Renal pelvis (tissue), 12 donors: ENCODE data around the gene PEF1. TPM values are rescaled to one million over a fixed set of nuclear protein-coding genes. Genes with fewer than 3 reads are reported as not detected.

Experiments
- DNase-seq: peaks from one replicate; pipeline ENCODE4 v3.0.0-alpha.2; 2013
- long read RNA-seq, 16 experiments: transcript quantifications; one replicate each; lab custom pipeline, GENCODE V29; 2026
- polyA plus RNA-seq, 3 donors: library from polyadenylated mRNA; unstranded; fragments of 120-200 nt; gene quantifications; one replicate each; pipeline ENCODE4 v1.2.1, GENCODE V29; 2013; ENCODE audit not compliant: insufficient read length in 3 of 3

PEF1 gene, protein sequence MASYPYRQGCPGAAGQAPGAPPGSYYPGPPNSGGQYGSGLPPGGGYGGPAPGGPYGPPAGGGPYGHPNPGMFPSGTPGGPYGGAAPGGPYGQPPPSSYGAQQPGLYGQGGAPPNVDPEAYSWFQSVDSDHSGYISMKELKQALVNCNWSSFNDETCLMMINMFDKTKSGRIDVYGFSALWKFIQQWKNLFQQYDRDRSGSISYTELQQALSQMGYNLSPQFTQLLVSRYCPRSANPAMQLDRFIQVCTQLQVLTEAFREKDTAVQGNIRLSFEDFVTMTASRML
- 10 to 100 TPM; 77.2 to 81.4 (median 79.1) TPM for polyA plus RNA-seq
- long read RNA-seq, donor 1, transcript PEF1-201 (5 exons, 1,629 nt) = major isoform, 31 of 31 reads
- long read RNA-seq, donor 1, partial matches to known transcripts = 0 of 31 reads
- long read RNA-seq, donor 1, other reads (novel, unspliced or antisense) = 0 of 31 reads
- long read RNA-seq, donor 2, transcript PEF1-201 (5 exons, 1,629 nt) = major isoform, 42 of 54 reads
- long read RNA-seq, donor 2, partial matches to known transcripts = 11 of 54 reads
- long read RNA-seq, donor 2, other reads (novel, unspliced or antisense) = 0 of 54 reads
- long read RNA-seq, donor 3, transcript PEF1-201 (5 exons, 1,629 nt) = major isoform, 40 of 52 reads
- long read RNA-seq, donor 3, partial matches to known transcripts = 10 of 52 reads
- long read RNA-seq, donor 3, other reads (novel, unspliced or antisense) = 0 of 52 reads
- long read RNA-seq, donor 4, transcript PEF1-201 (5 exons, 1,629 nt) = major isoform, 35 of 51 reads
- long read RNA-seq, donor 4, partial matches to known transcripts = 14 of 51 reads
- long read RNA-seq, donor 4, other reads (novel, unspliced or antisense) = 0 of 51 reads
- long read RNA-seq, donor 5, transcript PEF1-201 (5 exons, 1,629 nt) = major isoform, 25 of 25 reads
- long read RNA-seq, donor 5, partial matches to known transcripts = 0 of 25 reads
- long read RNA-seq, donor 5, other reads (novel, unspliced or antisense) = 0 of 25 reads
- long read RNA-seq, donor 6, transcript PEF1-201 (5 exons, 1,629 nt) = major isoform, 15 of 15 reads
- long read RNA-seq, donor 6, partial matches to known transcripts = 0 of 15 reads
- long read RNA-seq, donor 6, other reads (novel, unspliced or antisense) = 0 of 15 reads
- long read RNA-seq, donor 7, transcript PEF1-201 (5 exons, 1,629 nt) = major isoform, 42 of 54 reads
- long read RNA-seq, donor 7, partial matches to known transcripts = 9 of 54 reads
- long read RNA-seq, donor 7, other reads (novel, unspliced or antisense) = 0 of 54 reads
- long read RNA-seq, donor 8, transcript PEF1-201 (5 exons, 1,629 nt) = major isoform, 11 of 12 reads
- long read RNA-seq, donor 8, partial matches to known transcripts = 0 of 12 reads
- long read RNA-seq, donor 8, other reads (novel, unspliced or antisense) = 0 of 12 reads
- long read RNA-seq, donor 9, transcript PEF1-201 (5 exons, 1,629 nt) = major isoform, 54 of 55 reads
- long read RNA-seq, donor 9, partial matches to known transcripts = 0 of 55 reads
- long read RNA-seq, donor 9, other reads (novel, unspliced or antisense) = 0 of 55 reads
- long read RNA-seq, donor 10, transcript PEF1-201 (5 exons, 1,629 nt) = major isoform, 24 of 50 reads
- long read RNA-seq, donor 10, partial matches to known transcripts = 25 of 50 reads
- long read RNA-seq, donor 10, other reads (novel, unspliced or antisense) = 0 of 50 reads
- long read RNA-seq, donor 11, transcript PEF1-201 (5 exons, 1,629 nt) = major isoform, 18 of 25 reads
- long read RNA-seq, donor 11, partial matches to known transcripts = 6 of 25 reads
- long read RNA-seq, donor 11, other reads (novel, unspliced or antisense) = 0 of 25 reads
- long read RNA-seq, donor 12, transcript PEF1-201 (5 exons, 1,629 nt) = major isoform, 39 of 40 reads
- long read RNA-seq, donor 12, partial matches to known transcripts = 0 of 40 reads
- long read RNA-seq, donor 12, other reads (novel, unspliced or antisense) = 0 of 40 reads
- long read RNA-seq, donor 13, transcript PEF1-201 (5 exons, 1,629 nt) = major isoform, 16 of 29 reads
- long read RNA-seq, donor 13, partial matches to known transcripts = 13 of 29 reads
- long read RNA-seq, donor 13, other reads (novel, unspliced or antisense) = 0 of 29 reads
- long read RNA-seq, donor 14 = 0 reads
- long read RNA-seq, donor 15, transcript PEF1-201 (5 exons, 1,629 nt) = major isoform, 30 of 51 reads
- long read RNA-seq, donor 15, partial matches to known transcripts = 18 of 51 reads
- long read RNA-seq, donor 15, other reads (novel, unspliced or antisense) = 0 of 51 reads
- long read RNA-seq, donor 16, transcript PEF1-201 (5 exons, 1,629 nt) = major isoform, 53 of 54 reads
- long read RNA-seq, donor 16, partial matches to known transcripts = 0 of 54 reads
- long read RNA-seq, donor 16, other reads (novel, unspliced or antisense) = 0 of 54 reads

DNA sequence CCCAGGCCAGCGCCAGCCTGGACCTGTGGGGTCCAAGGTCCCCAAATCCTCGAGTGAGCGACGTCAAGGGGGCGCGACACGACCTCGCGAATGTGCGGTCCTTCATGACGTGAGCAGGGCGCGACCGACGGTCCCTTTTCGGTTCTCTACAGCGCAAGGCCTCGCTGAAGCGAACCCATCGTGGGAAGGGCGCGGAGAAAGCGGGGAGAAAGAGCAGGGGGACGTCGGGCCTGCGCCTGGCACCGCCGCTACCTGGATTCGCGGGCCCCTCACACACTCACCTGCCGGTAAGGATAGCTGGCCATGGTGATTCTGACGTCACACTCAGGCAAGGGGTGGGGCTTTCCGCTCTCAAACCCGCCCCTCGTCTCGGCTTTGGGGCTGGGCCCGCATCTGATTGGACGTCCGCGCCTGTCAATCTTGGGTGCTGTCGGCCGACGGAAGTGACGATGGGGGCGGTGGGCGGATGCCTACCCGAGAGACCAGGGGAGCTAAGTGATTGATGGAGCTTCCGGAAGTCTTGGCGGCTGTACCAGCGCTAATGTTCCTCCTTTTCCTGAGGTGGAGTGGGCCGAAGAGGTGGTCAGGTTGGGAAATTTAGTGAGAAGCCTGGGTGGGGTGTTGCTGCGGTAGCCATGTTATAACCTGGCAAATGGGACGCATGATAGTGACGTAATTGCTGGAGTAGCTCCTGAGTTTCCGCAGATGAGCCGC is at the start of gene PEF1:
Gene PEF1, minus strand, starts transcription at position 317 of the 714 bp plus-strand sequence. Its CDS starts 12 bp downstream, at position 305.
- peak; percentile 98 for DNase-seq

GRCh38 chr1:31693231-31693630 is 48.6 kb upstream of the PEF1 start:
- DNase-seq = no peak

DNA sequence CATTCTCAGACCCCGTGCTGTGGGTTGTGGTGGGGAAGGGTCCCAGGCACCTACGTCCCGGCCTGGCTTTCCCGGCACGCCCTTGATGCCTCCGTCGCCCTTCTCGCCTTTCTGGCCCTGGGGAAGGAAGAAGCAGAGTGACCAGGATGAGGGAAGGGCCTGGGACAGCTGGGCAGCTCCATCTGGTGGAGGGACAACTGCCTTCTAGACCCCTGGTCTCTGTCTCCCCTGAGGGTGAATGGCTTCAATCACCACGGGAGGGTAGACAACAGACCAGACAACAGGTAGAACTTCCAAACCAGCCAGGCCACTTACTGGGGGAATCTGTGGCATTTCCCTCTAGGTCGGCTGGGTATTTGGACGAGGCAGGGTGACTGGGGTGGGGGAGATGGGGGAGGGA is 47.3 kb upstream of the PEF1 start:
- DNase-seq = no peak

DNA sequence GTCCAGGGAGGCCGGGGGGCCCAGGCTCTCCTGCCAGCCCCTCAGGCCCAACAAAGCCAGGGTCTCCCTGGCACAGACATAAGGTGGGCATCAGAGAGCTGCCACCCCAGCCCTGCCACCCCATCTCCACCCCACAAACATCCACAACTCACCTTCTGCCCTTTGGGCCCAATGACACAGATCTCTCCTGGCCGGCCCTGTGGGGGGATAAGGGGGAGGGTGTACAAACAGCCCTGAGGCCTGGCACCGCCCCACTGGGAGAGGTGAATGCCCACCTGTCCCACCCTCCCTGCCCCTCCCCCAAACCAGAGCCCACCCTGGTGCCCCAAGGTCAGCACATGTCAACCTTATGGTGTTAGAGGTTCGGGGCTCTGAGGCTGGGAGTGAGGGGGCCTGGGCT is 46.8 kb upstream of the PEF1 start:
- DNase-seq = no peak

DNA sequence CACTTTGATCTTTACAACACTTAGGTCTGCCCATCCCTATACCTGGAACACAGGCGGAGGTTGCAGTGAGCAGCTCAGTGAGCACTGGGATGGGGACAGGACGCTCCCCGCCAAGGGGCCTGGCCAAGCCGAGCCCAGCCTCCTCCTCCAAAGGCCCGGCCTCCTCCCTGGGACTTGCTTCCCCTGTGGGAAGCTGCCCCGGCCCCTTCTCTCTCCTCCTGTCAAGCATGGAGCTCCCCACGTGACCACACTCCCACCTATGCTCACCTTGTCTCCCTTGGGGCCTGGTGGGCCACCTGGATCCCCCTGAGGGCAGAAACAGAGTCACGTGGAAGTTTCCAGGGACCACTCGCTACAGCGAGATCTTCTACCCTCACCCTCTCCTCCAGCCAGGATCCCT is 46.2 kb upstream of the PEF1 start:
- DNase-seq = no peak

- no peak for DNase-seq
Measured at GRCh38 chr1:31689854-31690253, 45.2 kb upstream of the PEF1 start.

DNA sequence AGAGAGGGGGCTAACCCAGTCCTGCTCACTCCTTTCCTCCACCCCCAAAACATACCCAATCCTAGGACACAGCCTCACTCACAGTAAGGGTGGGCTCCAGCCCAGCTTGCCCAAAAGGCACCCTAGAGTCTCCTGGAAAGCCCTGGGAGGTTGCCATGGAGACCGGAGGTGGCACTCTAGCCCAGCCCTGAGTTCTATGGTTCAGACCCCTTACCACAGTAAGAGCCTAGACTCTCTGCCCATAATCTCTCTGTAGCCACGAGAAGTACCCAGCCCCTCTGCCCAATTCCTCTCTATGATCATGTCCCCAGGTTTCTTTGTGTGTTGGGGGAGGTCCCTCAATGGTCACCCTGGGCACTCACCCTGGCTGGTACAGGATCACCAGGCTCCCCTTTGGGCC is 44.7 kb upstream of the PEF1 start:
- no peak for DNase-seq

DNA sequence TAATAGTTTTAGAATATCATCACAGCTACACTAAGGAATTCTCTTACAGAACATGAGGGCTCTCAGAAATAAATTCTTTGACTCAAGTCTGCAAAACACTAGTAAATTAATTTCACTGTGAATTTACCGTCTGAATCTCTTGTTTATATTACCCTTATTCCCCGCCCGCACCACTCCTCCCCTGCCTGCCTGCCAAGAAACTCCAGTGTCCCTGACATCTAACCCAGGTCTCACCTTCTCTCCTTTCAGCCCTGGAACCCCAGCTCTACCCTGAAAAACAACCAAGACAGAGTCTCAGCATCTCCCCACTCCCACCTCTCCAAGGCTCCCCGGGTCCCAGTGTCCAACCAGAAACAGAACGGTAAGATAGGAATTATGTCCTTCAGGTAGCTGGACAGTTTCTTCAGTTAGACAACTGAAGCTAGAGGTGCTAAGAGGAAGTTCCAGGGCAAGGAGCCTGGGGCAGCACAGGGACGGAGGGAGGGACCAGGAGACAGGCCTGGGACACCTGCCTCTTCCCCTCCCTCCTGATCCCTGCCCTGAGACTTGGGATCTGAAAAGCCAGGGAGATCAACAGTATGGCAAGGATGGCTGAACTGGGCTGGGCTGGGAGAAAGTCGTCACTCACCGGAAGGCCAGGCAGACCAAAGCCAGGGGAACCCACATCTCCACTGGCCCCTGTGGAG is 43.7 kb upstream of the PEF1 start:
- no peak for DNase-seq

- no peak for DNase-seq
Measured at GRCh38 chr1:31687601-31688000, 42.9 kb upstream of the PEF1 start.

DNA sequence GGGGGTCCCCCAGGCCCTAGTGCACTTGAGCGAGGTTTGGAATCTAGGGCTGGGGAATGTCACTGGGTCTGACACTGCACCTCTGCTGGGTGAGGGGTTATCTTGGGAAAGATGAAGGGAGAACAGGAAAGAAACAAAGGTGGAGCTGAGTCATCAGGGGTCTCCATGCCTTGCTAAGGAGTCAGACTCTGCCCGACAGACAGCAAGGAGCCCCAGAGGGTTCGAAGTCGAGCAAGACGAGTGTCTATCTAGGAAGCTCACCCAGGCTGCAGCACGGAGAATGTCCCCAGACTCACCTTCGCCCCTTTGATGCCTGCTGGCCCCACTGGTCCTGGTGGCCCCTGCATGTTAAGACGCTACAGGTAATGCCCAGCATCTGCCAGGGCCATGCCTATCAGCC is 41.1 kb upstream of the PEF1 start:
- no peak for DNase-seq

DNA sequence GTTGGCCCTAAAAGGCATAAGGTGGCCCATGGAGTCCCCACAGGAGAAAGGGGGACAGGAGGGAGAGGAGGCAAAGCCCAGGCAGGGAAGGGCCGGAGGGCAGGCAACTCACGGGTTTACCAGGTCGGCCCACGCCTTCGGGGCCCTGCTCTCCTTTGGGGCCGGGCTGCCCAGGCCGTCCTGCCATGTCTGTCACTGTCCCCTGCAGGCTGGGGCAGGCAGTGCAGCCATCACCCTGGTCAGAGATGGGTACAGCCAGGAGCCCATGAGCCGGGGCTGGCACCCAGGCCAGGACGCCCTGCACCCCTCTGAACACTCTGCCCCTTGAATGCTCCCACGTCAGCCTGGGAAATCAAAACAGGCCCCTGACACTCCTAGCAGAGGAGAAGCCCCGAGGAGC is 39.3 kb upstream of the PEF1 start:
- DNase-seq = no peak

- DNase-seq = no peak
Measured at GRCh38 chr1:31681415-31681814, 36.7 kb upstream of the PEF1 start.

DNA sequence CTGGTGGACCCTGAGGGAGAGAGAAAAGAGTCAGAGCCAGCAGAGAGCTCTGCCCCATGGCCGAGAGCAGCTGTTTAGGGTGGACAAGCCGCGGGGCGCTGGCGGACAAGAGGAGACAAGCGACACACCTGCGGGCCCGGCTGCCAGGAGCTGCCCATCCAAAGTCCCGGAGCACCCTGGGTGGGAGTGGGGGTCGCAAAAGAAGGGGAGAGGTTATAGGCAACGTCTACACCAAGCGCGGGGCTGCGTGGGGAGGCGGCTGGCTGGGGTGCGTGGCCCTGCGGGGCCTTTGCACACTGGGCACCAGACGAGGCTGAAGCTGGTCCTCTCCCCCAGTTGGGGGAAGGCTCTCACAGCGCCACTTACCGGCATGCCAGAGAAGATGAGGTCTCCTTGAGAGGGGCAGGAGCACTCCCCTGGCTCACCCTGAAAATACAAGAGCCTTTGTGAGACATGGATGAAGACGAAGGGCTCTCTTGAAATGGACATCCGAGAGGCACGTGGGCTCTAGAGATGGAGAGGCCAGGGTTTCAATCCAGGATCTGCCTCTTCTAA is 35.1 kb upstream of the PEF1 start:
- no peak for DNase-seq

GRCh38 chr1:31679091-31679490 is 34.4 kb upstream of the PEF1 start:
- DNase-seq = no peak

- no peak for DNase-seq
Measured at GRCh38 chr1:31678681-31679080, 34.0 kb upstream of the PEF1 start.

DNA sequence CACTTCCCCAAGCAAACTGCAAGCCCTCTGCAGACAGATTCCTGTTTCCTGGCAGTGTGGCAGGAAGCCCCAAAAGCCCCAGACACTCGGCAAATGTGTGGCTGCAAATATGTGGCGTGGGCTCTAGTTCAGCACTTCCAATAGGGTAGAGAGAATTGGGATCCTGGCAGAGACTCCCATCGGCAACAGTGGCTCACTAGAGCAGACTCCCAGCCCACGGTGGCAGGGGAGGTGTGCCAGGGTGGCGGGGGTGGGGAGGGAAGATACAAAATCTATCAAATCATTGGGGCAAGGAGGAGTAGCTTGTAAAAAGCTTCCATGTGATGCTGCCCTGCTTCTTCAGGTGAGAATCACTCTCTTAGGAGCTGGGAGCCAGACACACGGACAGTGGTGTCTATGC is 33.3 kb upstream of the PEF1 start:
- no peak for DNase-seq

- DNase-seq = no peak
Measured at GRCh38 chr1:31677401-31677800, 32.7 kb upstream of the PEF1 start.

DNA sequence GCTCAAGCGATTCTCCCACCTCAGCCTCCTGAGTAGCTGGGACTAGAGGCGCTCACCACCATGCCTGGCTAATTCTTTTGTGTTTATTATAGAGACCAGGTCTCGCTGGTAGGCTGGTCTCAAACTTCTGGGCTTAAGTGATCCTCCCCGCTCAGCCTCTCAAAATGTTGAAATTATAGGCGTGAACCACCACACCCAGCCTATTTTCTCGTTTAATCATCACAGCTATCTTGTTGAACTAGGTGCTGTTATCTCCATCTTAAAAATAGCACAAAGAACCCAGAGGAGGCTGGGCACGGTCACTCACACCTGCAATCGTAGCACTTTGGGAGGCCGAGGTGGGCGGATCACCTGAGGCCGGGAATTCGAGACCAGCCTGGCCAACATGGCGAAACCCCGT is 31.1 kb upstream of the PEF1 start:
- no peak for DNase-seq
